Vagina (tissue), 2 donors: Measurements from ENCODE around the gene IFT27. TPM values are rescaled to one million over a fixed set of nuclear protein-coding genes. Genes with fewer than 3 reads are reported as not detected.

Source experiments
- DNase-seq, 2 donors: peaks; one replicate each; pipeline ENCODE4 v3.0.0-alpha.2; 2017; ENCODE audit errors: extremely low spot score in 2 of 2
- H3K27ac ChIP-seq: fragments of 200-600 bp; sonication (generic); one replicate; pipeline ENCODE4 v1.5.1; 2019
- H3K27me3 ChIP-seq: fragments of 200-600 bp; sonication (generic); one replicate; pipeline ENCODE4 v1.5.1; 2019
- H3K36me3 ChIP-seq, 2 donors: fragments of 200-600 bp; sonication (generic); one replicate each; pipeline ENCODE4 v1.5.1; 2017 to 2019
- H3K4me1 ChIP-seq: fragments of 200-600 bp; sonication (generic); one replicate; pipeline ENCODE4 v1.5.1; 2019
- H3K4me3 ChIP-seq, 2 donors: fragments of 200-600 bp; sonication (generic); 1 replicate in 1 of 2; 2 replicates in 1 of 2; pipeline ENCODE4 v1.5.1; 2016 to 2019
- H3K9me3 ChIP-seq: fragments of 200-600 bp; sonication (generic); one replicate; pipeline ENCODE4 v1.5.1; 2019
- CTCF ChIP-seq, 3 experiments: fragments of 450-650 bp in 2 of 3; fragments of 200-600 bp in 1 of 3; sonication (generic) in 1 of 3; IDR thresholded peaks; one replicate each; pipeline ENCODE4 v1.5.1; 2017 to 2019; ENCODE audit warnings: antibody characterized with exemption in 3 of 3, mild to moderate bottlenecking in 2 of 3, moderate library complexity in 2 of 3
- POLR2A ChIP-seq, 2 donors: fragments of 450-650 bp; IDR thresholded peaks; one replicate each; pipeline ENCODE4 v1.6.1; 2017; ENCODE audit warnings: antibody characterized with exemption in 2 of 2, mild to moderate bottlenecking in 2 of 2, moderate library complexity in 2 of 2
- POLR2AphosphoS5 ChIP-seq, 2 donors: sonication (generic); formaldehyde crosslinking; IDR thresholded peaks; one replicate each; pipeline ENCODE4 v1.9.0; 2017; ENCODE audit warnings: antibody characterized with exemption in 2 of 2, mild to moderate bottlenecking in 2 of 2, low read depth in 1 of 2; ENCODE audit not compliant: insufficient read depth in 1 of 2
- intact Hi-C: fragments of 100-400 bp; cut with DNase I; formaldehyde crosslinking; loops from one replicate; pipeline ENCODE4 v1.15.1; 2023
- total RNA-seq: library from RNA; depleted of rRNA; stranded (reverse); fragments of >200 nt; gene quantifications from one replicate; pipeline ENCODE4 v1.2.3, GENCODE V29; 2016

The IFT27 gene
- total RNA-seq, 1 donor from 2014 or later: 15.0 TPM

GRCh38 chr22:36762687-36763260 is 13.1 kb downstream of the IFT27 start:
- no peaks in the 10 kb centered on the region for H3K9me3 ChIP-seq
- no peak for DNase-seq
- H3K4me3 ChIP-seq: no peak overlapping the region
- H3K27ac ChIP-seq: no peak overlapping the region
- intact Hi-C loops: no loop called here
- H3K27me3 ChIP-seq: no peaks in the 10 kb centered on the region
- TF ChIP-seq POLR2AphosphoS5 (IDR thresholded peaks at IDR 0.05; ENCODE audit: insufficient read depth in 1 of 2, low read depth in 1 of 2) (peak in 1 of 2 donors; percentile 37), POLR2A (IDR thresholded peaks at IDR 0.05) (no peak)
- no peaks in the 10 kb centered on the region for H3K36me3 ChIP-seq
- peaks cover 4% of the 10 kb centered on the region for H3K4me1 ChIP-seq

GRCh38 chr22:36761553-36762240 is 14.2 kb downstream of the IFT27 start:
- intact Hi-C loops: no loop called here
- peaks cover 4% of the 10 kb centered on the region for H3K4me1 ChIP-seq
- H3K27ac ChIP-seq: no peak overlapping the region

GRCh38 chr22:36760786-36761185 is 15.1 kb downstream of the IFT27 start:
- no peaks in the 10 kb centered on the region for H3K9me3 ChIP-seq
- H3K27ac ChIP-seq: no peak overlapping the region
- no peaks in the 10 kb centered on the region for H3K27me3 ChIP-seq
- TF ChIP-seq POLR2A (IDR thresholded peaks at IDR 0.05): no peak
- TF ChIP-seq CTCF (IDR thresholded peaks at IDR 0.05): no peak
- no peak for TF ChIP-seq POLR2AphosphoS5 (IDR thresholded peaks at IDR 0.05; ENCODE audit: insufficient read depth in 1 of 2, low read depth in 1 of 2)
- intact Hi-C loops: no loop called here
- H3K4me1 ChIP-seq: peaks cover 4% of the 10 kb centered on the region
- DNase-seq: peak in 1 of 2 donors; percentile 64
- no peaks in the 10 kb centered on the region for H3K36me3 ChIP-seq
- H3K4me3 ChIP-seq: no peak overlapping the region

More at GRCh38 chr22:36761553-36762240, 14.2 kb downstream of the IFT27 start:
- Histone ChIP-seq H3K4me3 (no peak overlapping the region), H3K36me3 (no peaks in the 10 kb centered on the region), H3K27me3 (no peaks in the 10 kb centered on the region), H3K9me3 (no peaks in the 10 kb centered on the region)
- TF ChIP-seq CTCF (IDR thresholded peaks at IDR 0.05): no peak
- no peak for TF ChIP-seq POLR2AphosphoS5 (IDR thresholded peaks at IDR 0.05; ENCODE audit: insufficient read depth in 1 of 2, low read depth in 1 of 2)
- TF ChIP-seq POLR2A (IDR thresholded peaks at IDR 0.05): no peak
- DNase-seq: peak in 1 of 2 donors; percentile 58

- DNase-seq: peak in 1 of 2 donors; percentile 34
- Histone ChIP-seq H3K9me3 (no peaks in the 10 kb centered on the region), H3K4me3 (no peak overlapping the region), H3K27ac (no peak overlapping the region), H3K36me3 (no peaks in the 10 kb centered on the region), H3K4me1 (peaks cover 4% of the 10 kb centered on the region), H3K27me3 (no peaks in the 10 kb centered on the region)
- intact Hi-C loops: no loop called here
- no peak for TF ChIP-seq POLR2AphosphoS5 (IDR thresholded peaks at IDR 0.05; ENCODE audit: insufficient read depth in 1 of 2, low read depth in 1 of 2)
- no peak for TF ChIP-seq POLR2A (IDR thresholded peaks at IDR 0.05)
- no peak for TF ChIP-seq CTCF (IDR thresholded peaks at IDR 0.05)
Observed at GRCh38 chr22:36759481-36760159, 16.3 kb downstream of the IFT27 start.

GRCh38 chr22:36758792-36759271 is 17.1 kb downstream of the IFT27 start:
- Histone ChIP-seq H3K36me3 (no peaks in the 10 kb centered on the region), H3K27ac (no peak overlapping the region), H3K27me3 (no peaks in the 10 kb centered on the region), H3K4me3 (no peak overlapping the region), H3K9me3 (no peaks in the 10 kb centered on the region), H3K4me1 (peaks cover 4% of the 10 kb centered on the region)
- DNase-seq: peak in 1 of 2 donors; percentile 61
- TF ChIP-seq POLR2AphosphoS5 (IDR thresholded peaks at IDR 0.05; ENCODE audit: insufficient read depth in 1 of 2, low read depth in 1 of 2) (no peak), POLR2A (IDR thresholded peaks at IDR 0.05) (no peak), CTCF (IDR thresholded peaks at IDR 0.05) (no peak)
- intact Hi-C loops: no loop called here
